Stimulated activated CD8-positive, alpha-beta memory T cell treated with anti-CD3 and anti-CD28 coated beads, Interleukin-15, amount 100 ng/mL, for 1 hour (primary cell): Measurements from ENCODE around the gene VPS35L.

Experiments used
- DNase-seq: peaks from one replicate; pipeline ENCODE4 v3.0.0-alpha.2; 2020; ENCODE audit warnings: low read depth

VPS35L gene

GRCh38 chr16:19595043-19595767, 39.7 kb downstream of the VPS35L start:
- DNase-seq, result no peak

- DNase-seq, result no peak
Observed at GRCh38 chr16:19598805-19599510, 43.5 kb downstream of the VPS35L start.

- DNase-seq, result no peak
Observed at GRCh38 chr16:19599968-19600716, 44.6 kb downstream of the VPS35L start.

- DNase-seq, result no peak
Observed at GRCh38 chr16:19601083-19601976, 45.8 kb downstream of the VPS35L start.

GRCh38 chr16:19604911-19605310, 49.4 kb downstream of the VPS35L start:
- no peak for DNase-seq

- no peak for DNase-seq
Observed at GRCh38 chr16:19605701-19606100, 50.2 kb downstream of the VPS35L start.

GRCh38 chr16:19607616-19608280, 52.2 kb downstream of the VPS35L start:
- DNase-seq, result no peak

GRCh38 chr16:19609359-19609758, 53.9 kb downstream of the VPS35L start:
- DNase-seq, result no peak

GRCh38 chr16:19610200-19610599, 54.7 kb downstream of the VPS35L start:
- DNase-seq, result no peak

- no peak for DNase-seq
Observed at GRCh38 chr16:19613834-19614233, 58.3 kb downstream of the VPS35L start.

- no peak for DNase-seq
Observed at GRCh38 chr16:19616241-19616640, 60.7 kb downstream of the VPS35L start.

GRCh38 chr16:19618876-19619275, 63.4 kb downstream of the VPS35L start:
- DNase-seq, result no peak

GRCh38 chr16:19621445-19621844, 65.9 kb downstream of the VPS35L start:
- DNase-seq, result no peak

GRCh38 chr16:19625039-19625438, 69.5 kb downstream of the VPS35L start:
- no peak for DNase-seq

GRCh38 chr16:19636436-19637267, 81.1 kb downstream of the VPS35L start:
- DNase-seq, result no peak

GRCh38 chr16:19639986-19640421, 84.5 kb downstream of the VPS35L start:
- no peak for DNase-seq

- no peak for DNase-seq
Observed at GRCh38 chr16:19642501-19642900, 87.0 kb downstream of the VPS35L start.

- DNase-seq, result no peak
Observed at GRCh38 chr16:19644877-19645276, 89.4 kb downstream of the VPS35L start.

- DNase-seq, result no peak
Observed at GRCh38 chr16:19645557-19645981, 90.1 kb downstream of the VPS35L start.

GRCh38 chr16:19649980-19650379, 94.5 kb downstream of the VPS35L start:
- no peak for DNase-seq
